ENCODE results near the gene RFPL1. TPM values are rescaled to one million over a fixed set of nuclear protein-coding genes. Genes with fewer than 3 reads are reported as not detected.

RFPL1 gene
- total RNA-seq, 1 donor from 2014 or later = not detected

- Mint-ChIP-seq H3K4me3 (no peak overlapping the region), H3K9me3 (no peaks in the 10 kb centered on the region), H3K27me3 (peaks cover 15% of the 10 kb centered on the region), H3K36me3 (ENCODE audit: low read depth) (no peaks in the 10 kb centered on the region), H3K4me1 (no peaks in the 10 kb centered on the region), H3K27ac (no peak overlapping the region)
- POLR2A ChIA-PET = no interaction called here
- CTCF ChIA-PET = no interaction called here
- intact Hi-C loops (cut with micrococcal nuclease) = no loop called here
- no peak for DNase-seq
- TF ChIP-seq CTCF (IDR thresholded peaks at IDR 0.05) = no peak
- ATAC-seq (ENCODE audit: low read depth) = no peak
These were observed 4.6 kb downstream of the RFPL1 start for GRCh38 chr22:29442976-29443375.

GRCh38 chr22:29443452-29443851 lies 5.1 kb downstream of the RFPL1 start:
- POLR2A ChIA-PET = no interaction called here

GRCh38 chr22:29443861-29444792 lies 5.7 kb downstream of the RFPL1 start:
- intact Hi-C loops (cut with micrococcal nuclease) = no loop called here
- TF ChIP-seq CTCF (IDR thresholded peaks at IDR 0.05) = no peak
- ChIA-PET POLR2A (no interaction called here), CTCF (no interaction called here)
- no peaks in the 10 kb centered on the region for H3K4me1 Mint-ChIP-seq
- H3K9me3 Mint-ChIP-seq = no peaks in the 10 kb centered on the region
- no peaks in the 10 kb centered on the region for H3K36me3 Mint-ChIP-seq (ENCODE audit: low read depth)
- H3K27me3 Mint-ChIP-seq = peaks cover 15% of the 10 kb centered on the region
- ATAC-seq (ENCODE audit: low read depth) (no peak), DNase-seq (no peak)
- H3K4me3 Mint-ChIP-seq = no peak overlapping the region
- H3K27ac Mint-ChIP-seq = no peak overlapping the region

More at GRCh38 chr22:29443452-29443851, 5.1 kb downstream of the RFPL1 start:
- intact Hi-C loops (cut with micrococcal nuclease) = no loop called here
- no peaks in the 10 kb centered on the region for H3K4me1 Mint-ChIP-seq
- peaks cover 15% of the 10 kb centered on the region for H3K27me3 Mint-ChIP-seq
- DNase-seq = no peak
- H3K4me3 Mint-ChIP-seq = no peak overlapping the region
- ATAC-seq (ENCODE audit: low read depth) = no peak
- no peak for TF ChIP-seq CTCF (IDR thresholded peaks at IDR 0.05)
- no peaks in the 10 kb centered on the region for H3K36me3 Mint-ChIP-seq (ENCODE audit: low read depth)
- H3K27ac Mint-ChIP-seq = no peak overlapping the region
- no peaks in the 10 kb centered on the region for H3K9me3 Mint-ChIP-seq
- CTCF ChIA-PET = no interaction called here

- CTCF ChIA-PET = no interaction called here
- ATAC-seq (ENCODE audit: low read depth) = no peak
- H3K4me3 Mint-ChIP-seq = no peak overlapping the region
- no peak for TF ChIP-seq CTCF (IDR thresholded peaks at IDR 0.05)
- no peak overlapping the region for H3K27ac Mint-ChIP-seq
- no peaks in the 10 kb centered on the region for H3K36me3 Mint-ChIP-seq (ENCODE audit: low read depth)
- DNase-seq = no peak
- intact Hi-C loops (cut with micrococcal nuclease) = no loop called here
- POLR2A ChIA-PET = no interaction called here
- no peaks in the 10 kb centered on the region for H3K4me1 Mint-ChIP-seq
- no peaks in the 10 kb centered on the region for H3K9me3 Mint-ChIP-seq
- peaks cover 15% of the 10 kb centered on the region for H3K27me3 Mint-ChIP-seq
These were observed 7.1 kb downstream of the RFPL1 start for GRCh38 chr22:29445508-29445907.

GRCh38 chr22:29447906-29448305 lies 9.5 kb downstream of the RFPL1 start:
- no peaks in the 10 kb centered on the region for H3K9me3 Mint-ChIP-seq
- intact Hi-C loops (cut with micrococcal nuclease) = no loop called here
- H3K4me1 Mint-ChIP-seq = no peaks in the 10 kb centered on the region
- no peak overlapping the region for H3K27ac Mint-ChIP-seq
- DNase-seq (no peak), ATAC-seq (ENCODE audit: low read depth) (no peak)
- no peak overlapping the region for H3K4me3 Mint-ChIP-seq
- CTCF ChIA-PET = no interaction called here
- peaks cover 4% of the 10 kb centered on the region for H3K27me3 Mint-ChIP-seq
- TF ChIP-seq CTCF (IDR thresholded peaks at IDR 0.05) = no peak
- POLR2A ChIA-PET = no interaction called here
- H3K36me3 Mint-ChIP-seq (ENCODE audit: low read depth) = no peaks in the 10 kb centered on the region
